ENCODE results near the gene ELAVL1.

Gene ELAVL1

DNA sequence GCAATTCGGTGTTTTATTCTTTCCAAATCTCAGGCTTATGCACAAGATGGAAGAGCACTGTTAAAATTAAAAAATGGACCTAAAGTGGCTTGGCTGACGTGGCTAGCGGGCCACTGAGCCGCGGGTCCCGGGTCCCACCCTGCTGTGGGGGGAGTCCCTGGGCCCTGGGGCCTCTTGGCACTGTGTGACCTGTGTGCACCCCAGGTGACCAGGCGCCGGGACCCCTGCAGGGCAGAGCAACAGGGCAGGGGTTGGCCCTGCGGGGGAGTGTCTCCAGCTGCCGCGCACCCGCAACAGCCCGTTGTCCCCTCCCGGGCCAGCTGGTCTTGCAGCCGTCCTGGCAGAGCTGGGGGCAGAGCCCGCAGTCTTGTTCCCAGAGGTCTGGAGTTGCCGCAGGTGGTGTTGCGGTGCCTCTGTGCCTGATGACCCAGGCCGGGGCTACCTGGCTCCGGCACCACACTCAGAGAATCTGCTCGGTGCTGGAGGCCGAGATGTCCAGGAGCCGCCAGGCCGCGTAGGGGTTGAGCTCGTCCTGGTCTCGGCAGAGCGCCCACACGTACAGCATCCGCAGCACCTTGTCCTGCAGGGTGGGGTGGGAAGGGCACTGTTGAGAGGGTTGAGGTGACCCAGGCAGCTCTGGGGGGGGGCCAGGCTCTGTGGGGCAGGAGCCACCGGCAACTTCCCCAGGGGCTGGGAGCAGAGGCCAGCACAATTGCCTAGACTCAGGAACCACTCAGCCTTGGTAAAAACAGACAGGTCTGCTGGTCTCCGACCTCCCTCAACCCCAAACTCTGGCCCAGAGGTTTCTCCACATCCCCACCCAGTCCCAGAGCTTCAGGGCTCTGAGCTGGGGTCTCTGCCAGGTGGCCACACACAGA is 78.5 kb downstream of the ELAVL1 start:
- in situ Hi-C loops (cut with MboI; ENCODE audit: low sequenced_read_pairs) = no loop called here
- Histone ChIP-seq H3K36me3 (replicated peaks) (peaks cover 23% of the 10 kb centered on the region), H3K4me1 (peaks cover 9% of the 10 kb centered on the region), H3K9me3 (no peaks in the 10 kb centered on the region), H3K27me3 (ENCODE audit: low read depth) (no peaks in the 10 kb centered on the region), H3K4me3 (no peak overlapping the region)
- peak in 1 of 2 experiments; percentile 34 for DNase-seq (ENCODE audit: low spot score in 2 of 2)

DNA sequence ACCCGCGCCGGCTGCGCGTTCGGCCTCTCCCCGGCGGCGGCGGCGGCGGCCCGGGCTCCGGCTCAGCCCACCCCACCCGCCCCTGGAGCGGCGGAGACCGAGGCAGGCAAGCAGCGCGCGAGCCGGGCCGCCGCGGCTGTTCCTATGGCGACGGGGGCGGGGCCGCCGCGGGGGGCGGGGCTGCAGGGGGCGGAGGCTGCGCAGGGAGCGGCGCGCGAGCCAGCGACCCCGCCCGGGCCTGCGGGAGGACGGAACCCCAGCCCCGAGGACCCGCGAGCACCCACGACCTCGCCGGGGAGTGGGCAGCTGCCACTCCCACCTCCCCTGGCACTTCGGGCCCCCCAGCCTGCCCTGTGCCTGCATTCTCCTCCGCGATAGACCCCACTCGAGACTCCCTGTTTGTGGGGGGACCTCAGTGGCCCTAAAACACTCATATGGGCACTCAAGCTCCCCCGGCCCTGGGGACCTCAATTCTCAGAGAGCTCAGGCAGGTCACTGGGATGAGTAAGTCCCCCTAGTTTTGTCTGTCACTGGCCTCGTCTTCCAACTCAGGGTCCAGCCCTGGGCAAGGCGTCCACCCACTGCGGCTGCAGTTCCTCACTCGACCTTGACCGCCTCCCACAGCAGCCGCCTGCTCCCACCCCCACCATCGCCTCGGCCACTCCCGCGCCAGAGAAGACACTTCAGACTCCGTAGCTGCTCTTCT is 79.3 kb downstream of the ELAVL1 start, which contains the start of gene CTXN1:
Gene CTXN1 (minus strand): TSS at position 115 of the 706 bp plus-strand sequence. CDS start 597 bp downstream, outside the sequence.
- peak; percentile 61 to 89 for DNase-seq (ENCODE audit: low spot score in 2 of 2)

DNA sequence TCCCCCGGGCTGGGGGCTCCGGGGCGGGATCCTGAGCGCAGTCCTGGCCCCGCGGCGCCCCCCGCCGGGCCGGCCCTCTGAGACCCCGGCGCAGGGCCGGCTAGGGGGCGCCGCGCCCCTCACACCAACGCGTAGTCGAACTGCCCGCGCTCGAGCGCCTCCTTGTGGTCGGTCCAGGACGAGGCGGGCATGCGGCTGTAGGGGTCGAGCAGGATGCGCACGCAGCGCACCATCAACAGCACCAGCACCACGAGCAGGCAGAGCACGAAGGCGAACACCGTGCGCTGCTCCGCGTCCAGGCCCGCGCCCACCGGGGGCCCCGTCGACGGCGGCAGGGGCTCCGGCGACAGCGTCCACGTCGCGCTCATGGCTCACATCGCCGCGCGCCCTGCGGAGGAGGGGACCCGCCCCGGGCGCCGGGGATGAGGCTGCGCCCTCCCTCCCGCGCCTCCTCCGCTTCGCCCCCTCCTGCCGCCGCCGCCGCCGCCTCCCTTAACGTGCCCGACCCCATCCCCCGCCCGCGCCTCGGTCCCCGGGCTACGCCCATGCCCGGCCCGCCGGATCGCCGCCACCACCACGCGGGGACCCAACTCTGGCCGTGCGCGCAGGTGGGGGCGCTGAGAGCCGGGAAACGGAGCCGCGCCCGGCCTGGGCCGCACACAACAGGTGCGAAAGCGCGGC is 80.1 kb downstream of the ELAVL1 start:
- DNase-seq (ENCODE audit: low spot score in 2 of 2) = peak; percentile 75 to 93
- Histone ChIP-seq H3K4me1 (peaks cover 9% of the 10 kb centered on the region), H3K4me3 (peak overlapping the region; percentile 20; the same call in 1 of the 2 replicates), H3K27me3 (ENCODE audit: low read depth) (no peaks in the 10 kb centered on the region), H3K36me3 (replicated peaks) (peaks cover 9% of the 10 kb centered on the region), H3K9me3 (no peaks in the 10 kb centered on the region)
- in situ Hi-C loops (cut with MboI; ENCODE audit: low sequenced_read_pairs) = no loop called here

More for the DNA sequence above, 79.3 kb downstream of the ELAVL1 start, which contains the start of gene CTXN1:
- no peaks in the 10 kb centered on the region for H3K27me3 ChIP-seq (ENCODE audit: low read depth)
- H3K4me3 ChIP-seq = peak within 1 kb of the TSS; percentile 28
- H3K36me3 ChIP-seq (replicated peaks) = peaks cover 15% of the 10 kb centered on the region
- in situ Hi-C loops (cut with MboI; ENCODE audit: low sequenced_read_pairs) = no loop called here
- H3K9me3 ChIP-seq = no peaks in the 10 kb centered on the region
- peaks cover 9% of the 10 kb centered on the region for H3K4me1 ChIP-seq

DNA sequence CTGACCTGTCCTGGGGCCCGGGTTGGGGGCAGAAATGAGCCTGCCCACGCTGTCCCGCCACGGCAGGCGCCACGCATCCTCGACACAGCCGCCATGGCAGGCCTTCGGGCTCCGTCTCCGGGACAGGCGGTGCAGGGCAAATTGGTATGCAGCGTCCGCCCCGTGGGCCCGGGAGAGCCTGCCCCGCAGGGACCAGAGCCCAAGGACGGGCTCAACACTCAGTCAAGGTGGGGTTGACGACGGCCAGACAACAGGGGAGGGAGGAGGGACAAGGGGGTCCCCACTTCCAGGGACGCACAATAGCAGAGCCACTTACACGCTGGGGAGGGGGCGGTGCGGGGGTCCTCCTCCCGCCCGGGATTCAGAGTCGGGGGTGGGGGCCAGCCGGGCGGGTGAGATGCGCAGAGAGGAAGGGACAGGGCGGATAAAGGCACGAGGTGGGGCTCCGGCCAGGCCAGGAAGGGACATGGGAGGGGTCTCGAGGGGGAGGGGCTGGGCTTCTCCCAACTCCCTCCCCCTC is 80.7 kb downstream of the ELAVL1 start:
- Histone ChIP-seq H3K4me3 (peak overlapping the region; percentile 20; the same call in 1 of the 2 replicates), H3K27me3 (ENCODE audit: low read depth) (no peaks in the 10 kb centered on the region), H3K4me1 (peaks cover 11% of the 10 kb centered on the region), H3K36me3 (replicated peaks) (peaks cover 9% of the 10 kb centered on the region), H3K9me3 (no peaks in the 10 kb centered on the region)
- DNase-seq (ENCODE audit: low spot score in 2 of 2) = no peak
- in situ Hi-C loops (cut with MboI; ENCODE audit: low sequenced_read_pairs) = loop anchor here (5.0 kb wide), 1 partner anchor 57 kb away; no protein-coding TSS in a partner anchor

DNA sequence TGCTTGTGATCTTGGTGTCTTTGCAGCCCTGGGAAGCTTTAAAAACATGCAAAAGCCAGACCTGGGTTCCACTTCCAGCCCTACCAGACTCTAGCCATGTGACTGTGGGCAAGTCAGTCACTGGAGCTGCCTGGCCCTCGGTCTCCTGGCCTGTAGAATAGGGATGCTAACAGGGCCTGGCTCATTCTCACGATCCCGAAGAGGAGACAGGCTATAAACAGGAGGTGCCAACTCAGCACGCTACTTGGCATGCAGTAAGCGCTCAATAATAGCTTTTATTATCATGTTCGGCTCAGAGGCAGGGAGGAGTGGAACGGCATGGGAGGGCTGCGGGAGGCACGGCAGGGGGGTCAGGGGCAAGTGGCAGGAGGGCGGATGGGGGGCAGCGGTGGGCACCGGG is 81.2 kb downstream of the ELAVL1 start:
- peaks cover 9% of the 10 kb centered on the region for H3K36me3 ChIP-seq (replicated peaks)
- no peak overlapping the region for H3K4me3 ChIP-seq
- no peaks in the 10 kb centered on the region for H3K9me3 ChIP-seq
- peaks cover 15% of the 10 kb centered on the region for H3K4me1 ChIP-seq
- no peak for DNase-seq (ENCODE audit: low spot score in 2 of 2)
- in situ Hi-C loops (cut with MboI; ENCODE audit: low sequenced_read_pairs) = loop anchor here (5.0 kb wide), 1 partner anchor 57 kb away; no protein-coding TSS in a partner anchor
- no peaks in the 10 kb centered on the region for H3K27me3 ChIP-seq (ENCODE audit: low read depth)

DNA sequence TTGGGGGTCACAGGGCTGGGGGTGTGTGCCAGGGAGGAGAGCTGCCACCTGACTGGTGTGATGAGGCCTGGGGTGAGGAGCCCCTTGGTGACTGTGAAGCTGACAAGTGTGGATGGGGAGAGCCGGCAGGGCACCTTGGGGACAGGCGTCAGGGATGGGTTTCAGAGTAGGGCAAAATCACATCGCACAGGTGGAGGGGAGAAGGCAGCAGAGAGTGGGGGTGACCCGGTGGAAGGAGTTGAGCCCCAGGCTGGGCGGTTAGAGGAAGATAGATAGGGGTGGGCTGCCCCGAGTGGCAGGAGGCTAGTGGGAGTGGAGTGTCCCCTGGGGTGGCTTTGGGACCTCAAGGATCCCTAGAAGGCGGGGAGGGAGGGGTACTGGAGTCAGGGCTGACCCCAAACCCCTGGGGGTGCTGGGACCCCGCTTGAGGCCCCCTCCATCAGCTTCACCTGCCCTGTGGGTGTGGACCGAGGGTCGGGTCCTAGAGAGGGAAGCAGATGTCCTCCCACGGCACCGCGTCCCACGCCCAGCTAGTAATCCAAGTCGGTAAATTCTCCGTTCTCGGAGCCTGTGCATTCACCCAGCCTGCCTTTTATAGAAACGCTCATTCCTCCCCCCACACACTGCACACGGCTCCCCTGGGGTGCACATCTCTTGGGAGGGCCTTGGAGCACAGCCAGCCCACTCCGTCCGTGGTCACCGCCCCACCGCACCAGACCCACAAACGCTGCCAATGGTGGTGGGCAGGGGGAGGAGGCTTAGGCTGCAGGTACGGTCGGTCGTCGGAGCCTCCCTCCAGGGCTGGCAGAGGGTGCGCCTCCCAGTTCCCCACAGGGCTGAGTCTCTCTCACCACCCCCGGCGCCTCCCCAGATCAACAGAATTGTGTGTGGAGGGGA is 81.9 kb downstream of the ELAVL1 start:
- Histone ChIP-seq H3K4me1 (peaks cover 16% of the 10 kb centered on the region), H3K4me3 (no peak overlapping the region), H3K36me3 (replicated peaks) (peaks cover 9% of the 10 kb centered on the region), H3K27me3 (ENCODE audit: low read depth) (no peaks in the 10 kb centered on the region), H3K9me3 (no peaks in the 10 kb centered on the region)
- no peak for DNase-seq (ENCODE audit: low spot score in 2 of 2)
- in situ Hi-C loops (cut with MboI; ENCODE audit: low sequenced_read_pairs) = loop anchor here (5.0 kb wide), 1 partner anchor 56 kb away; no protein-coding TSS in a partner anchor

DNA sequence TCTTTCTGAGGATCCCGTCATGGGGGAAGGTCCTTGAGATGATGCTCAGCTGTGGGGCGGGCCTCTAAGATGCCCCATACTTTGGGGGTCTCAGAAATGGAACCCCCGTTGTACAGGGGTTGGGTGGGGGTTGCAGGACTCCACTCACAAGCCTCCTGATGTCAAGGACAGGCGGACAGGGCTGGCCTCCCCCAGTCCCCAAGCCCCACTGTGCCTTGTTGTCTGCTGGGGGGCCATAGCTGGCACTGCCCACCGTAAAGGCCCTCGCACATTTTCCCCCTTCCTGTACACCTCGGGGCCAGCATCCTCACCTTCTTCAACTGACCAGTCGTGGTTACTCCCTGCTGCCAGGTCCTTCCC is 82.6 kb downstream of the ELAVL1 start:
- H3K27me3 ChIP-seq (ENCODE audit: low read depth) = peaks cover 1% of the 10 kb centered on the region
- peaks cover 9% of the 10 kb centered on the region for H3K36me3 ChIP-seq (replicated peaks)
- no peak overlapping the region for H3K4me3 ChIP-seq
- no peaks in the 10 kb centered on the region for H3K9me3 ChIP-seq
- no peak for DNase-seq (ENCODE audit: low spot score in 2 of 2)
- peaks cover 23% of the 10 kb centered on the region for H3K4me1 ChIP-seq
- in situ Hi-C loops (cut with MboI; ENCODE audit: low sequenced_read_pairs) = loop anchor here (5.0 kb wide), 1 partner anchor 56 kb away; no protein-coding TSS in a partner anchor

DNA sequence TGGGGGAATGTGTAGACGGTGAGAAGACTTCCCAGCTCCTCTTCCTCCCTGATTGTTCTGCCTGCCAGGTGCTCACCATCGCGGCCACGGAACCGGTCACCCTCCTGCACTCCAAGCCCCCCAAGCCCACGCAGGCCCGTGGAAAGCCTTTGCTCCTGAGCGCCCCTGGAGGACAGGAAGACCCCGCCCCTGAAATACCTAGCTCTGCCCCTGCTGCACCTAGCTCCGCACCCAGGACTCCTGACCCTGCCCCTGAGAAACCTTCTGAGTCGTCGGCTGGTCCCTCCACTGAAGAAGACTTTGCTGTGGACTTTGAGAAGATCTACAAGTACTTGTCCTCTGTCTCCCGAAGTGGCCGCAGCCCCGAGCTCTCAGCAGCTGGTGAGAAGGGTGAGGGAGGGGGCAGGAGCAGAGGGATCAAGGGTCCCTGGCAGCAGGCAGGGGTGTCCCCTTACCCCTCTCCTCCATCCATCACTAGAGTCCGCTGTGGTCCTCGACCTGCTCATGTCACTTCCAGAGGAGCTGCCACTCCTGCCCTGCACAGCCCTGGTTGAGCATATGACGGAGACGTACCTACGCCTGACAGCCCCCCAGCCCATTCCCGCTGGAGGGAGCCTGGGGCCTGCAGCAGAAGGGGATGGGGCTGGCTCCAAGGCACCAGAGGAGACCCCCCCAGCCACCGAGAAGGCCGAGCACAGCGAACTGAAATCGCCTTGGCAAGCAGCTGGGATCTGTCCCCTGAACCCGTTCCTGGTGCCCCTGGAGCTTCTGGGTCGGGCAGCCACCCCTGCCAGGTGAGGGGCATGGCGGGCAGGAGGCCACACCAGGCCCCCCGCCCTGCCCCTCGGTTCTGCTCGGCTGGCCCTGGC is 83.2 kb downstream of the ELAVL1 start:
- peaks cover 9% of the 10 kb centered on the region for H3K36me3 ChIP-seq (replicated peaks)
- H3K9me3 ChIP-seq = no peaks in the 10 kb centered on the region
- H3K27me3 ChIP-seq (ENCODE audit: low read depth) = peaks cover 7% of the 10 kb centered on the region
- no peak for DNase-seq (ENCODE audit: low spot score in 2 of 2)
- no peak overlapping the region for H3K4me3 ChIP-seq
- peaks cover 28% of the 10 kb centered on the region for H3K4me1 ChIP-seq
- in situ Hi-C loops (cut with MboI; ENCODE audit: low sequenced_read_pairs) = loop anchor here (5.0 kb wide), 1 partner anchor 55 kb away; no protein-coding TSS in a partner anchor

DNA sequence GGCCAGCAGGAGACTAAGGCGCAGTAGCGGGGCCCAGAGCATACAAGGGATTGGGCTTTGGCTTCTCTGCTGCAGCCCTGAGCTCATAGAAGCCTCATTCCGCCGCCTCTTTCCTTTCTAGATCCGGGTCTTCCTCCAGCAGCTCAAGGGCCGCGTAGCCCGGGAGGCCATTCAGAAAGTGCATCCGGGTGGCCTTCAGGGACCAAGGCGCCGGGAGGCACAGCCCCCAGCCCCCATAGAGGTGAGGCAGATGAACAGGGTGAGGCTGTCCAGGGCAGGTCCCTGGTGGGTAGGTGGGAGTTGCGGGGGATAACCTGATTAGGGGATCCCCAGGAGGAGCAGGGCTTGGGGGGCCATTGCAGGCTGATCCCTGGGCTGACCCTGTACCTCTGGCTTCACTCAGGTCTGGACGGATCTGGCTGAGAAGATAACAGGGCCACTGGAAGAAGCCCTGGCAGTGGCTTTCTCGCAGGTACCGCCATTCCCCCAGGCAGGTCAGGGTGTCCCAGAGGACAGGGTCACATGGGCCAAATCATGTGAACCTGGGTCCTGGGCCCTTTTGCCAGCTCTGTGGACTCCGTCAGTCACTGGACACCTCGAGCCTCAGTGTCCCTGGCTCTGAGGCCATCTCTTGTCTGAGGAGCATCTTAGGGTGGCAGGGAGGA is 84.0 kb downstream of the ELAVL1 start:
- no peak for DNase-seq (ENCODE audit: low spot score in 2 of 2)
- Histone ChIP-seq H3K4me3 (peak overlapping the region; percentile 26), H3K27me3 (ENCODE audit: low read depth) (peaks cover 13% of the 10 kb centered on the region), H3K36me3 (replicated peaks) (peaks cover 4% of the 10 kb centered on the region), H3K9me3 (no peaks in the 10 kb centered on the region), H3K4me1 (peaks cover 25% of the 10 kb centered on the region)
- in situ Hi-C loops (cut with MboI; ENCODE audit: low sequenced_read_pairs) = loop anchor here (5.0 kb wide), 1 partner anchor 54 kb away; no protein-coding TSS in a partner anchor

DNA sequence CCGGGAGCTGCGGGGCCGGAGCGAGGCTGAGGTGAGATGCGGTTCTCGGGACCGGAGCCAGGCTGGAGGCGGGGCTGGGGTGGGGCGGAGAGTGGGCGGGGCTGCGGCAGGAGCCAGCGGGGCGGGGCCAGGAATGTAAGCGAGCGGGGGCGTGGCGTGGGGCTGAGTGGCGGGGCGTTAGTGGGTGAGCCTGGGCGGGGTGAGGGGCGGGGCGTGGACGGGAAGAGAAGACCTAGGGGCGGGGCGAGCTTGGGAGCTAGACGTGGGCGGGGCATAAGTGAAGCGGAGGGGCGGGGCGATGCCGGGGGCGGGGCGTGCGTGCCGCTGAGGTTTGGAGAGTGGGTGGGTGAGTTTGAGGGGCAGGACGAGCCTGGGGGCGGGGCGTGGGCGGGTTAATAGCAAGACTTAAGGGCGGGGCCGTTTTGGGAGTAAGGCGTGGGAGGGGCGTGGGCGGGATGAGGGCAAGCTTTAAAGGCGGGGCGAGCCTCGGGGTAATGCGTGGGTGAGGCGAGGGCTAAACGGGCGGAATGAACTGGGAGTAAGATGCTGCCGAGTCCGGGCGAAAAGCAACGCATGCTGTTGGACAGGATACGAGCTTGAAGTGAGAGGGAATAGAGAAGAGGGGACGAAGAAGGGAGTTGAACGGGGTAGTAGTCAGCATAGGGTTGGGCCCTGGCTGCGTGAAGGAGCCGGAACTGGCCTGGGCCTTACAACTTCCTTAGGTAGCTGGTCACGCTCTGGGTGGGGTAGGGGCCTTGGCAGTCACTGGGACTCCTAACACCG is 84.7 kb downstream of the ELAVL1 start:
- Histone ChIP-seq H3K36me3 (replicated peaks) (peaks cover 3% of the 10 kb centered on the region), H3K4me3 (peak overlapping the region; percentile 60), H3K27me3 (ENCODE audit: low read depth) (peaks cover 20% of the 10 kb centered on the region), H3K9me3 (no peaks in the 10 kb centered on the region), H3K4me1 (peaks cover 22% of the 10 kb centered on the region)
- DNase-seq (ENCODE audit: low spot score in 2 of 2) = peak; percentile 94 to 100
- in situ Hi-C loops (cut with MboI; ENCODE audit: low sequenced_read_pairs) = loop anchor here (5.0 kb wide), 1 partner anchor 53 kb away; no protein-coding TSS in a partner anchor
